ENCODE data around the gene NSUN7. TPM values are rescaled to one million over a fixed set of nuclear protein-coding genes. Genes with fewer than 3 reads are reported as not detected.

Gene NSUN7
- total RNA-seq, 2 donors from 2014 or later: 14.3 to 35.3 TPM

DNA sequence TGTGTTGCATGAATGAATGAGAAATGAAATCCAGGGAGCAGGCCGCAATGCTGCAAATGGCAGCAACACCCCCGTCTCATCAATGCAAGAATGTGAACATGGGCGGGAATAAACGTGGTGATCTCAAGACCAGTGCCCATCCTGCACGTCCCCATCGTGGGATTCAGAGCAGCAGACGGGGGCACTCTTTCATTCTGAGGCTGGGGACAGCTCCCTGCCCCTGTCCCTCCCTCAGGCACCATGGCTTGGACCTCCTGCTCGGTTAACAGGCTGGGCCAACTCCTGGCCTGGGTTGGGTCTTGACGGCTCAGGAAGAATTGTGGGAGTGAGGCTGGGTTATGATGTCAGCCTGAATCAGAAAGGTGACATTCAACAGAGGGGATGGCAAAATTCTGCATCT, 78.9 kb downstream of the NSUN7 start:
- 89 to 96% methylated on average over 9 of the region's 9 CpGs for WGBS, 2 donors
- Histone ChIP-seq H3K36me3 (replicated peaks in 1 of 2; ENCODE audit: insufficient read depth in 1 of 2, low read depth in 2 of 2) (no peaks in the 10 kb centered on the region), H3K27me3 (no peaks in the 10 kb centered on the region), H3K9me3 (no peaks in the 10 kb centered on the region), H3K4me1 (no peaks in the 10 kb centered on the region), H3K4me3 (no peak overlapping the region), H3K27ac (no peak overlapping the region)
- TF ChIP-seq POLR2A (IDR thresholded peaks at IDR 0.05): no peak
- TF ChIP-seq, protein P1, sequence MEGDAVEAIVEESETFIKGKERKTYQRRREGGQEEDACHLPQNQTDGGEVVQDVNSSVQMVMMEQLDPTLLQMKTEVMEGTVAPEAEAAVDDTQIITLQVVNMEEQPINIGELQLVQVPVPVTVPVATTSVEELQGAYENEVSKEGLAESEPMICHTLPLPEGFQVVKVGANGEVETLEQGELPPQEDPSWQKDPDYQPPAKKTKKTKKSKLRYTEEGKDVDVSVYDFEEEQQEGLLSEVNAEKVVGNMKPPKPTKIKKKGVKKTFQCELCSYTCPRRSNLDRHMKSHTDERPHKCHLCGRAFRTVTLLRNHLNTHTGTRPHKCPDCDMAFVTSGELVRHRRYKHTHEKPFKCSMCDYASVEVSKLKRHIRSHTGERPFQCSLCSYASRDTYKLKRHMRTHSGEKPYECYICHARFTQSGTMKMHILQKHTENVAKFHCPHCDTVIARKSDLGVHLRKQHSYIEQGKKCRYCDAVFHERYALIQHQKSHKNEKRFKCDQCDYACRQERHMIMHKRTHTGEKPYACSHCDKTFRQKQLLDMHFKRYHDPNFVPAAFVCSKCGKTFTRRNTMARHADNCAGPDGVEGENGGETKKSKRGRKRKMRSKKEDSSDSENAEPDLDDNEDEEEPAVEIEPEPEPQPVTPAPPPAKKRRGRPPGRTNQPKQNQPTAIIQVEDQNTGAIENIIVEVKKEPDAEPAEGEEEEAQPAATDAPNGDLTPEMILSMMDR (IDR thresholded peaks at IDR 0.05): no peak
- DNase-seq (no peak), ATAC-seq (no peak)
- intact Hi-C loops (cut with DNase I): no loop called here

DNA sequence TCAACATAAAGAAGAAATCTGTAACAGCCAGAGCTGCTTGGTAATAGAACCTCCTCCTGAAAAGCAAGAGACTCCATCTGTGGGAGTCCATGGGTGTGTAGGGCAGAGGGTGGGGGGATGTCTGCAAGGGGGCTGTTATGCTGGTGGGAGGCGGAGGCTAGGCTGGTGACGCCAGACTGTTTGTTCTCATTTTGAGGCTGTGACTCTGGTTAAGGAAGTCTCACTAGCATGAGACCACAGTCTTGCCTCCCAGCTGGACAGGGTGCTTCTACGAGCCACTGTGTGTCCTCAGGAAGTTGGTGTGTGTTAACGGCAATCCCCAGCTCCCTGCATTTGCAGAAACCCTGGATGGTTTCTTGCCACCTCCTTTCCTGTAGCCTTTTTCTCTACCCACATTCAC, 79.8 kb downstream of the NSUN7 start:
- DNase-seq (peak in 1 of 4 donors; percentile 44), ATAC-seq (no peak)
- no peaks in the 10 kb centered on the region for H3K27me3 ChIP-seq
- intact Hi-C loops (cut with DNase I): no loop called here
- H3K36me3 ChIP-seq (replicated peaks in 1 of 2; ENCODE audit: insufficient read depth in 1 of 2, low read depth in 2 of 2): no peaks in the 10 kb centered on the region
- TF ChIP-seq, protein P1 (IDR thresholded peaks at IDR 0.05): no peak
- TF ChIP-seq POLR2A (IDR thresholded peaks at IDR 0.05): no peak
- H3K4me3 ChIP-seq: no peak overlapping the region
- 71 to 100% methylated on average over 4 of the region's 4 CpGs for WGBS, 2 donors
- H3K4me1 ChIP-seq: no peaks in the 10 kb centered on the region
- H3K27ac ChIP-seq: no peak overlapping the region
- H3K9me3 ChIP-seq: no peaks in the 10 kb centered on the region

DNA sequence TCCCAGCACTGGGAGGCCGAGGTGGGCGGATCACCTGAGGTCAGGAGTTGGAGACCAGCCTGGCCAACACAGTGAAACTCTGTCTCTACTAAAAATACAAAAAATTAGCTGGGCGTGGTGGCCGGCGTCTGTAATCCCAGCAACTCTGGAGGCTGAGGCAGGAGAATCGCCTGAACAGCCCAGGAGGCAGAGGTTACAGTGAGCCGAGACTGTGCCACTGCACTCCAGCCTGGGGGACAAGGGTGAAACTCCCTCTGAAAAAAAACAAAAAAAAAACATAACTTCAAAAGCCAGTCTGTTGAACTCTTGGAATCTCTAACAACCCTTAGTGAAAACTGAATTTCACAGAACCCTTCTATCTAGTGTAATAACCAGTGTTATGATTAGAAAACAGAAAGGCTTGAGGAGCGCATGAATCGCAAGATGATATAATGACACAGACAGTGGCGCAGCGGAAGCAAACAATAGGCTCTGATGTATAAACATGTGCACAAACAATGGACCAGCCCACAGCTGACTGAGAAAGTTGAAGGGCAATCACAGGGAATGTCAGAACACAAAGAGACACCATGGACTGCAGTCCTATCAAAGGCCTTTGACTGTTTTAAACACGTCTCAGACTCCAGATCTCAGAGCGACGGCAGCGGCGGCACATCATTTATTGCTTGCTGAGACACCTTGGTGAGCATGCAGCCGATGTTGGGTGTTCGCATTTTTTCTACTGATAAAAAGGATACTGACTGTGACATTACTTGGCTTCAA, 81.6 kb downstream of the NSUN7 start:
- intact Hi-C loops (cut with DNase I): no loop called here
- ATAC-seq (no peak), DNase-seq (no peak)
- H3K27me3 ChIP-seq: no peaks in the 10 kb centered on the region
- TF ChIP-seq, protein P1 (IDR thresholded peaks at IDR 0.05): no peak
- TF ChIP-seq POLR2A (IDR thresholded peaks at IDR 0.05): no peak
- H3K36me3 ChIP-seq (replicated peaks in 1 of 2; ENCODE audit: insufficient read depth in 1 of 2, low read depth in 2 of 2): no peaks in the 10 kb centered on the region
- H3K4me3 ChIP-seq: no peak overlapping the region
- no peak overlapping the region for H3K27ac ChIP-seq
- H3K9me3 ChIP-seq: no peaks in the 10 kb centered on the region
- WGBS, 2 donors: 93 to 94% methylated on average over 18 of the region's 18 CpGs
- H3K4me1 ChIP-seq: no peaks in the 10 kb centered on the region

DNA sequence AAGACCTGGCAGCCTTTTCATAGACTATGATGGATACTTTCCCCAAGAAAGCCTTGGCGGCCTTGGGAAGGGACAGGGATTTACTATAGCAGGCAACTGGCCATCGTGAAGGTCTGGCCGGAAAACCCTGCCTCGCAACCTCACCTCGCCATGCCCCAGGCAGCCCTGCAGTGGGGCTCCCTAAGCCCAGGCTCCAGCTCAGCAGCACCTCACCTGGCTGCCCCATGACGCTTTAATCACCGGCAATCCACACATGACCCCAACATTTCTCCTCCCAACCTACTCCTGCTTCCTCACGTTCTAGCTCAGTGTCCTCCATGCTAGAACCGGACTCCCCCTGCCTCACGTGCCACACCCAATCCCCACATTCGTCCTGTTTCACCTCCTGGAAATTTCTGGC, 82.4 kb downstream of the NSUN7 start:
- H3K27me3 ChIP-seq: no peaks in the 10 kb centered on the region
- ATAC-seq: no peak
- no peaks in the 10 kb centered on the region for H3K36me3 ChIP-seq (replicated peaks in 1 of 2; ENCODE audit: insufficient read depth in 1 of 2, low read depth in 2 of 2)
- no peak for DNase-seq
- intact Hi-C loops (cut with DNase I): no loop called here
- TF ChIP-seq, protein P1 (IDR thresholded peaks at IDR 0.05): no peak
- no peak for TF ChIP-seq POLR2A (IDR thresholded peaks at IDR 0.05)
- no peak overlapping the region for H3K27ac ChIP-seq
- H3K4me1 ChIP-seq: no peaks in the 10 kb centered on the region
- no peaks in the 10 kb centered on the region for H3K9me3 ChIP-seq
- no peak overlapping the region for H3K4me3 ChIP-seq
- WGBS, 2 donors: 83 to 91% methylated on average over 11 of the region's 11 CpGs

DNA sequence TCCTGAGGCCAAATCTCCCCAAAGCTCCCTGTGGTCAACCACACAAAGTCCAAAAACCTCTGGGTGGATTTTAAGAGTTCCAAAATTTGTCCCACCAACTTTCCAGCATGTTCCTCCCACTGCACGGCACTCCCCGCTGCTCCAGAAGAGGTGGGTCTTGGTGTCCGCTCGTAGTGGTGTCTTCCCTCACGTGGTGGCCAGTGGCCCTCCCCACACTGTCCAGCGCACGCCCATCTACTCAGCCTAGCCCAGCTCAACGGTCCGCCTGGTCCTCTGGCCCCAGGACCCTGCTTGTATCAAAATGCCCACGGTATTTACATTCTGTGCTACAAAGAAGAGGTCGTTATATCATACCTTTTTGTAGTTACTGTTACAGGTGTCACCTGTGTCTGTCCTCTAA, 83.5 kb downstream of the NSUN7 start:
- 96 to 98% methylated on average over 11 of the region's 11 CpGs for WGBS, 2 donors
- ATAC-seq (no peak), DNase-seq (no peak)
- Histone ChIP-seq H3K4me3 (no peak overlapping the region), H3K4me1 (no peaks in the 10 kb centered on the region), H3K27ac (no peak overlapping the region), H3K9me3 (no peaks in the 10 kb centered on the region), H3K27me3 (no peaks in the 10 kb centered on the region), H3K36me3 (replicated peaks in 1 of 2; ENCODE audit: insufficient read depth in 1 of 2, low read depth in 2 of 2) (no peaks in the 10 kb centered on the region)
- TF ChIP-seq POLR2A (IDR thresholded peaks at IDR 0.05): no peak
- TF ChIP-seq, protein P1 (IDR thresholded peaks at IDR 0.05): no peak
- intact Hi-C loops (cut with DNase I): no loop called here

All from body of pancreas (tissue), 4 donors.